ENCODE results near the gene DOK5.

DOK5 gene

GRCh38 chr20:54650052-54650719 lies 174.8 kb downstream of the DOK5 start:
- DNase-seq: no peak

- DNase-seq: no peak
Observed at GRCh38 chr20:54651252-54651651, 175.9 kb downstream of the DOK5 start.

- DNase-seq: no peak
Observed at GRCh38 chr20:54654450-54654849, 179.1 kb downstream of the DOK5 start.

- DNase-seq: no peak
Observed at GRCh38 chr20:54657268-54657826, 182.0 kb downstream of the DOK5 start.

- DNase-seq: no peak
Observed at GRCh38 chr20:54658525-54658924, 183.1 kb downstream of the DOK5 start.

- no peak for DNase-seq
Observed at GRCh38 chr20:54661265-54661664, 185.9 kb downstream of the DOK5 start.

GRCh38 chr20:54661880-54662465 lies 186.6 kb downstream of the DOK5 start:
- no peak for DNase-seq

- no peak for DNase-seq
Observed at GRCh38 chr20:54665812-54666211, 190.4 kb downstream of the DOK5 start.

- DNase-seq: peak in 1 of 2 donors; percentile 21
Observed at GRCh38 chr20:54668271-54669039, 193.1 kb downstream of the DOK5 start.

GRCh38 chr20:54669040-54669363 lies 193.6 kb downstream of the DOK5 start:
- DNase-seq: no peak

- DNase-seq: no peak
Observed at GRCh38 chr20:54678253-54678652, 202.9 kb downstream of the DOK5 start.

GRCh38 chr20:54680439-54680838 lies 205.0 kb downstream of the DOK5 start:
- DNase-seq: no peak

- DNase-seq: peak; percentile 13 to 24
Observed at GRCh38 chr20:54680872-54681619, 205.7 kb downstream of the DOK5 start.

GRCh38 chr20:54681869-54682268 lies 206.5 kb downstream of the DOK5 start:
- no peak for DNase-seq

GRCh38 chr20:54688476-54688875 lies 213.1 kb downstream of the DOK5 start:
- no peak for DNase-seq

- DNase-seq: no peak
Observed at GRCh38 chr20:54690323-54690722, 214.9 kb downstream of the DOK5 start.

- no peak for DNase-seq
Observed at GRCh38 chr20:54691327-54691726, 215.9 kb downstream of the DOK5 start.

GRCh38 chr20:54692168-54692887 lies 216.9 kb downstream of the DOK5 start:
- no peak for DNase-seq

GRCh38 chr20:54694516-54694915 lies 219.1 kb downstream of the DOK5 start:
- DNase-seq: no peak

GRCh38 chr20:54698373-54698772 lies 223.0 kb downstream of the DOK5 start:
- no peak for DNase-seq
